WTC11 (cell line): ENCODE data around the gene DISP2.

Experiments
- ZNF423 ChIP-seq: fragments of 250-450 bp; sonication (Bioruptor Pico); IDR thresholded peaks from 2 replicates; pipeline ENCODE4 v2.1.2; 2022; ENCODE audit warnings: mild to moderate bottlenecking, moderate library complexity
- TF ChIP-seq, protein P1 (sequence below): fragments of 200-600 bp; IDR thresholded peaks from 2 replicates; pipeline ENCODE4 v1.8.0; 2022; ENCODE audit warnings: antibody characterized with exemption

DNA sequence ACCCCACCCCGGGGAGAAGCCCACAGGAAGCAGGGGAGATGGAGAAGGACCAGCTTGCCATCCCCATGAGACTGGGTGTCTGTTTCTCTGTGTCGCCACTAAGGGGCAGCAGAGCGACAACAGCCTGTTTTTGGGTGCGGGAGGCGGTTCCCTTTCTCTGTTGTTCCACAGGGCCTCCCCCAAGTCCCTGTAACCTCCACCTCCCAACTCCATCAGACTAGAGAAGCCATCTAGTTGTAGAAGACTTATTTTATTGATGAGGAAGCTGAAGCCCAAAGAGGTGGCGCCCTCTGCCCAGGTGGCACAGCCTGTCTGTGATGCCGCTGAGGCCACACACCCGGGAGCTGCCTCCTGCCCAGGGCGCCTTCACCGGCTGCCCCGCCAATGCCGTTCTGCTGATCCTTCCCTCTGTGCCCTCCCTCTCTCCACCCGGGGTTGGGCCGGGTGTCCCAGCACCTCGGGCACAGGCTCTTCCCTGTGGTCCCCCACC lies 13.3 kb upstream of the DISP2 start:
- TF ChIP-seq, protein P1, sequence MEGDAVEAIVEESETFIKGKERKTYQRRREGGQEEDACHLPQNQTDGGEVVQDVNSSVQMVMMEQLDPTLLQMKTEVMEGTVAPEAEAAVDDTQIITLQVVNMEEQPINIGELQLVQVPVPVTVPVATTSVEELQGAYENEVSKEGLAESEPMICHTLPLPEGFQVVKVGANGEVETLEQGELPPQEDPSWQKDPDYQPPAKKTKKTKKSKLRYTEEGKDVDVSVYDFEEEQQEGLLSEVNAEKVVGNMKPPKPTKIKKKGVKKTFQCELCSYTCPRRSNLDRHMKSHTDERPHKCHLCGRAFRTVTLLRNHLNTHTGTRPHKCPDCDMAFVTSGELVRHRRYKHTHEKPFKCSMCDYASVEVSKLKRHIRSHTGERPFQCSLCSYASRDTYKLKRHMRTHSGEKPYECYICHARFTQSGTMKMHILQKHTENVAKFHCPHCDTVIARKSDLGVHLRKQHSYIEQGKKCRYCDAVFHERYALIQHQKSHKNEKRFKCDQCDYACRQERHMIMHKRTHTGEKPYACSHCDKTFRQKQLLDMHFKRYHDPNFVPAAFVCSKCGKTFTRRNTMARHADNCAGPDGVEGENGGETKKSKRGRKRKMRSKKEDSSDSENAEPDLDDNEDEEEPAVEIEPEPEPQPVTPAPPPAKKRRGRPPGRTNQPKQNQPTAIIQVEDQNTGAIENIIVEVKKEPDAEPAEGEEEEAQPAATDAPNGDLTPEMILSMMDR = peak; percentile 59
- no peak for TF ChIP-seq ZNF423 (CRISPR knock-in tag)
